ENCODE measurements around the gene ABHD11.
"Not testable (repeated sequence)": the region's sequence is repeated elsewhere in the genome, so short reads cannot be mapped to it uniquely, and the experiment has no call there.

Gene ABHD11, protein sequence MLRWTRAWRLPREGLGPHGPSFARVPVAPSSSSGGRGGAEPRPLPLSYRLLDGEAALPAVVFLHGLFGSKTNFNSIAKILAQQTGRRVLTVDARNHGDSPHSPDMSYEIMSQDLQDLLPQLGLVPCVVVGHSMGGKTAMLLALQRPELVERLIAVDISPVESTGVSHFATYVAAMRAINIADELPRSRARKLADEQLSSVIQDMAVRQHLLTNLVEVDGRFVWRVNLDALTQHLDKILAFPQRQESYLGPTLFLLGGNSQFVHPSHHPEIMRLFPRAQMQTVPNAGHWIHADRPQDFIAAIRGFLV

DNA sequence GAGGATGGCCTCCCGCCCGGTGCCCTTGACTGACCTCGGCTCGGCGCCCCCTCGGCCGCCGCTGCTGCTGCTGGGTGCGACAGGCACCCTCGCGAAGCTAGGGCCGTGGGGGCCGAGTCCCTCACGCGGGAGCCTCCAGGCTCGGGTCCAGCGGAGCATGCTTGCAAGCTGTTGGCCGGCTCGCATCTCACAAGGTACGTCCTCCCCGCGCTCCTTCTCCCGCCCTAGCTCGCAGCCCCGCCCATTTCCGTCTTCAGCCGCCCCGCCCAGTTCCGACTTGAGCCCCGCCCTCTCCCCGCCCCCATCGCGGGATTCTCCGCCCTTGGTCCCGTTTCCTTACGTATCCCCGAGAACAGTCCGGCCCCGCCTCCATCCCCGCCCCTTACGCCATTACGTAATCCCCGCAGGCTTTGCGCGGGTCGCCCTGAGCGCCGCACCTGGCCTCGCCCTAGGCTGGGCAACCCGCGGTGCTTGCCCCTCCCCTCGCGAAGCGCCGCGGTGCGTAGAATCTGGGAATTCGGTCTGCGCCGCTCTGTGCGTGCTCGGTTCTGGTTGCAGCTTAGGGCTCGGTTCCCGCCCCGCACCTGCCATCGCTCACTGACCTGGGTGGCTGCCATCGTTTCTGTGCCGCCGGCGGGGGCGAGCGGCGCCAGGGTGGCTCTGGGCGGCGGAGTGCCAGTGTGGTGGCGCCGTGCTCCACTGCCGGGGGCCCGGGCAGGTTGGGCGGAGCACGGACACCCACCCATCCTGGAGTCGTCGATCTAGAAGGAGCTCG, at the start of gene ABHD11:
Gene ABHD11, minus strand, starts transcription at position 191 of the 775 bp plus-strand sequence. Its CDS starts 32 bp downstream, at position 159.
- DNase-seq (ENCODE audit: low read depth, low spot score) = peak; percentile 97

DNA sequence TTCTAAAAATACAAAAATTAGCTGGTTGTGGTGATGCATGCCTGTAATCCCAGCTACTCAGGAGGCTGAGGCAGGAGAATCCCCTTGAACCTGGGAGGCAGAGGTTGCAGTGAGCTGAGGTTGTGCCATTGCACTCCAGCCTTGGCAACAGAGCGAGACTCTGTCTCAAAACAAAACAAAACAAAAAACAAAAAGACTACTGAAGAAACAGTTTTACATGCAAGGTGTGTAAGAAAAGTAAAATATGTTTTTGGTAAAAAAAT, 49.1 kb upstream of the ABHD11 start:
- DNase-seq (ENCODE audit: low read depth, low spot score) = not testable (repeated sequence)

DNA sequence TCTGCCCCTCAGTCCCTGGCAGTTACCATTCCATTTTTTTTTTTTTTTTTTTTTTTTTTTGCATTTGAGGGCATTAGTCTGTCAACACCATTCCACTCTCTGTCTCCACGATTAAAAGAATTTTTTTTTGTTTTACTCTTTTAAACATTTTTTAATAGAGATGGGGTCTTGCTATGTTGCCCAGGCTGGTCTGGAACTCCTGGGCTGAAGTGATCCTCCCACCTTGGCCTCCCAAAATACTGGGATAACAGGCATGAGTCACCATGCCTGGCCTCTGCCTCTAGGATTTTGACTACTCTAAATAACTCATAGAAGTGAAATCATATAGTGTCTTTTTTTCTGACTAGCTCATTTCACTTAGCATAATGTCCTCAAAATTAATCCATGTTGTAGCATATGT, 48.0 kb upstream of the ABHD11 start:
- DNase-seq (ENCODE audit: low read depth, low spot score) = no peak

DNA sequence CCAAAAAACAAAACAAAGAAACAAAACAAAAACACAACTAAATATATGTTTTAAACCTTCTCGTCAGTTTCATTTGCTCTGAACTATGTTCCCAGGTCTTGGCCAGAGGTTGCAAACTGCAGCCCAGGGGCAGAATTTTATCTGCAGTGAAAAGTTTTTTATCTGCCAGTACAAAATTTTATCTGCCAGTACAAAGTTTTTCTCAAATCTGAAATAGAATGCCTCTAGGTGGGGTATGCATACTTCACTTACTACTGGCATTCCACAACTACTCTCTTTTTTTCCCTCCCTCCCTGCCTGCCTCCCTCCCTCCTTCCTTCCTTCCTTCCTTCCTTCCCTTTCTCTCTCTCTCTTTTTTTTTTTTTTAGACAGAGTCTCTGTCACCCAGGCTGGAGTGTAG, 40.9 kb upstream of the ABHD11 start:
- no peak for DNase-seq (ENCODE audit: low read depth, low spot score)

DNA sequence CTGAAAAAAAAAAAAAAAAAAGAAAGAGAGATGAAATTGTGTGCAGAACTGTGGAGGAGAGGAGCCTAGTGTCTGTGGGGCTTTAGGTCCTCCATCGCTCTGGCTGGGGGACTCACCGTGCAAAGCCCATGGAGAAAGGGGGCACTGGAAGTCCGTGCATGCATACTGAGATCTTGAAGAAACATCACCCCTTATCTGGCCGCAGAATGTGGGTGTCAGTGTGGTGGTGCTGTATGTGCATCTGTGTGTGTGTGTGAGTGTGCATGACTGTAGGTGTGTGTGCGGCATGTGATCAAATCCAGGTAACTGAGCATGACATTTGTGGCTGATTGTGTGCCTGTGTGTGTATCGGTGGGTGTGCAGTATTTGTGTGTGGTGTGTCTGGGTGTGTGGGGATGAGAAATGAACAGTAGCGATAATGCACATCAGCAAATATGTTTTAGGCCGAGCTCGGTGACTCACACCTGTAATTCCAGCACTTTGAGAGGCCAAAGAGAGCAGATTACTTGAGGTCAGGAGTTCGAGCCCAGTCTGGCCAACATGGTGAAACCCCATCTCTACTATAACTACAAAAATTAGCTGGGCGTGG, 40.3 kb upstream of the ABHD11 start:
- DNase-seq (ENCODE audit: low read depth, low spot score) = no peak

DNA sequence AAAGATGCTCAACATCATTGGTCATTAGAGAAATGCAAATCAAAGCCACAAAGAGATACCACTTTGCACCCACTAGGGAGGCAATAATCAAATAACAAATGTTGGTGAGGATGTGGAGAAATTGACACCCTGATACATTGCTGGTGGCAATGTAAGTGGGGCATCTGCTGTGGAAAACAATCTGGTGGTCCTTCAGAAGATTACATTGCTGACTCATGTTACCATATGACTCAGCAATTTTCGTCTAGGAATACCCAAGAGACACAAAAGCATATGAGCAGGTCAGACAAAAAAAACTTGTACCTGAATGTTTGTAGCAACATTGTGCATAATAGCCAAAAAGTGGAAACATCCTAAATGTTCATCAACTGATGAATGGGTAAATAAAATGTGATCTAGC, 36.3 kb upstream of the ABHD11 start:
- no peak for DNase-seq (ENCODE audit: low read depth, low spot score)

DNA sequence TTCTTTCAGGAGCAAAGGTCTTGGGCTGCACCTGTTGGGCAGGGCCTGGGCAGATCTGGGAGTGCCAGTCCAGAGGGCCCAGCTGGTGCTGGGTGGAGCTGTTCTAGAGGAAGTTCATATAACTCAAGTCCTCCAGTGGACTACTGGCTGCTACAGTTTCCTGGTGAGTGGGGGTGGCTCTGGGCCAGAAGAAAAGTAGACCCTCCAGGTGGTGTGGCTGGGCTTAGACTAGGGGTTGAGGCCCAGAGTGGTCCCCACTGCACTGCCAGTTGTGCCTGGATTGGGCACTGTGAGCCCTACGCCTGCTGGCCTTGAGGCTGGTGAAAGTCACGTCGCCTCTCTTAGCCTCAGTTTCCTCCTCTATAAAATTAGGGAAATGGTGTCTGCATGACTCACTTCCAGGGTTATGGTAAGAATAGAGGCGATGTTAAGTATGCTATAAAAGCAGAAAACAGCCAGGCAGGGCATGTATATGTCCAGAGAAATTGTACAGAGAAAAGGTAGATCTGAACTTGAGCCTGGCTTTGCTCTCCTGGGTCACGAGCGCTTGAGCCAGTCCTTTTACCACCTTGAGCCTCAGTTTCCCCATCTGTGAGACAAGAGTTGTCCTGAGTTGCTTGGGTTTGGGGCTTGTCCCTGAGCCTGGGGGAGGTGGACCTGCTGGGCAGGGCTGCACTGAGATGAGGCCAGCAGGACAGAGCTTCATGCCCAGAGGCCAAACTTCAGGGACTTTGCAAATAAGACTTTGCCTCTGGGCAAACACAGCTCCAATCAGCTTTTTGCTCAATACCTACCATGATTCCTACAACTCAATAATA, 35.3 kb upstream of the ABHD11 start:
- no peak for DNase-seq (ENCODE audit: low read depth, low spot score)

DNA sequence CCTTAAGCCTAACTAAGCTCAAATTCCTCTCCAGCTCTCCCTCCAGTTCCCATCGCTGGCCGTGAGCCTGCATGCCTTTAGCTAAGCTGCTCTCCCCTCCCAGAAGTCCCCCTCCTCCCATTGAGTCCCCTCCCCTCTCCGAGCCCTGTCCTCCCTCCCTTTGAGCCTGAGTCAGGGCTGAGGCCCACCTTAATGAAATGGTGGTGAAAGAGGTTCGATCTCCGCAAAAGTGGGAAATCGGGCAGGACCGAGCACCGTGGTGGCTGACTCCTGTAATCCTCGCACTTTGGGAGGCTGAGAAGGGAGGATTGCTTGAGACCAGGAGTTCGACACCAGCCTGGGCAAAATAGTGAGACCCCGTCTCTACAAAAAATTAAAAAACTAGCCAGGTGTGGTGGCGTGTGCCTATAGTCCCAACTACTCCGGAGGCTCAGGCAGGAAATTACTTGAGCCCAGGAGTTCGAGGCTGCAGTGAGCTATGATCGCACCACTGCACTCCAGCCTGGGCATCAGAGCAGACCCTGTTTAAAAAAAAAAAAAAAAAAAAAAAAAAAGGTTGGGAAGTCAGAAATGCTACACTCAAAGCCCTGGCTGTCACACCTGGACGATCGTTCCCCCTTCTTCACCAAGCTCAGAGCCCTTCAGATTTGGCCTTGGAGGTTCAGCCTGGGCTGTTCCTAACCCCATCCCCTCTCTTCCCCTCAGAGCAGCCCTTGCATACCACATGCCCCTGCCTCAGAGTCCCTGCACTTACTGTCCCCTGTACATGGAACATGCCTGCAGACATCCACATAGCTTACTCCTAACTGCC, 32.5 kb upstream of the ABHD11 start:
- DNase-seq (ENCODE audit: low read depth, low spot score) = no peak

DNA sequence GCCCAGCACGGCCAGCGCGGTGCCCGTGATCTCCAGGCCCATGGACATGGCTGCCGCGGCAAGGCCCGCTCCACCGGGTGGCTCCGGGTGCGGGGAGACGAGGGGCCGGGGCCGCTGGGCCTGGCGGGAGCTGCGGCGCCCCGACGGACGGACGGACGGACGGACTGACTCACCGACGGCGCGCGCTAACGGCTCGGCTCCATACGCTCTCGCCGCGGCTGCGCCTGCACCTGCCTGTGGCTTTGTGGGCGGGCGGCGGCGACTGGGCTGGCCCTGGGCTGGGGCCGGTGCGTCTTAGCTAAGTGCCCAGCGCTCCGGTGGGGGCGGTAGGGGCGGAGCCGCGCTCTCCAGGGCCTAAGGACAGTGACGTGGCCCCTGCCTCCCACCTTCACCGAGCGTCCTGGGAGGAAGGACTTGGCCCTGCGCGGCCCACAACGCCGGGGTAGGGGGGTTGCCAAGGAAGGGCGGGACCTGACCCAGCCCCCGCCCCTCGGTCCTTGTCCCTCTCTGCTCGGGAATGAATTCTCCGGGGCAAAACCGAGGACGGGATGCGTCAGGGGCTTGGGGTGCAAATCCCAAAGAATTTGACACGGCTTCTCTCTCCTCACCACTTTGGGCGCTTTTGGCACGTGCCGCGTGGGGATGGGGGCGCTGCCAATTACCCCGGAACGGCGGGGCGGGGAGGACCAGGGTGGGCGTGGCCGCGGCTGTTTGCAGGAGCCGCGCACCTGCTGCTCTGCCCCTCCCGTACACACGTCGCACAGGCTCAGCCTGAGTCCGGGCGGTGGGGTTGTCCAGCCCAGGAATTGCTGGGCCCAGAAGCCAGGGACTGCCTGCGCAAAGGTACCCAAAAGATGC, 31.6 kb upstream of the ABHD11 start, which contains the start of gene CLDN3:
Gene CLDN3, minus strand, starts transcription at position 269 of the 858 bp plus-strand sequence. Its CDS starts 221 bp downstream, at position 48.
- DNase-seq (ENCODE audit: low read depth, low spot score) = no peak

DNA sequence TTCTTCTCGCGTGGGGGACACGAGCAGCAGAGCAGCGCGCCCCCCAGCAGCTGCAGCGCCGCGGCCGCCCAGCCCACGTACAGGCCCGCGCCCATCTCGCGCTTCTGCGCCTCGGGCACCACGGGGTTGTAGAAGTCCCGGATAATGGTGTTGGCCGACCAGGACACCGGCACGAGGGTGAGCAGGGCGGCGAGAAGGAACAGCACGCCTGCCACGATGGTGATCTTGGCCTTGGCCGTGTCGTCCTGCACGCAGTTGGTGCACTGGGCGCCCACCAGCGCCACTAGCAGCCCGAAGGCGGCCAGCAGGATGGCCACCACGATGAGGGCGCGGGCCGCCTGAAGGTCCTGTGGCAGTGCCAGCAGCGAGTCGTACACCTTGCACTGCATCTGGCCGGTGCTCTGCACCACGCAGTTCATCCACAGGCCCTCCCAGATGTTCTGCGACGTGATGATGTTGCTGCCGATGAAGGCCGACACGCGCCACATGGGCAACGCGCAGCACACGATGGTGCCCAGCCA, 30.9 kb upstream of the ABHD11 start:
- no peak for DNase-seq (ENCODE audit: low read depth, low spot score)

DNA sequence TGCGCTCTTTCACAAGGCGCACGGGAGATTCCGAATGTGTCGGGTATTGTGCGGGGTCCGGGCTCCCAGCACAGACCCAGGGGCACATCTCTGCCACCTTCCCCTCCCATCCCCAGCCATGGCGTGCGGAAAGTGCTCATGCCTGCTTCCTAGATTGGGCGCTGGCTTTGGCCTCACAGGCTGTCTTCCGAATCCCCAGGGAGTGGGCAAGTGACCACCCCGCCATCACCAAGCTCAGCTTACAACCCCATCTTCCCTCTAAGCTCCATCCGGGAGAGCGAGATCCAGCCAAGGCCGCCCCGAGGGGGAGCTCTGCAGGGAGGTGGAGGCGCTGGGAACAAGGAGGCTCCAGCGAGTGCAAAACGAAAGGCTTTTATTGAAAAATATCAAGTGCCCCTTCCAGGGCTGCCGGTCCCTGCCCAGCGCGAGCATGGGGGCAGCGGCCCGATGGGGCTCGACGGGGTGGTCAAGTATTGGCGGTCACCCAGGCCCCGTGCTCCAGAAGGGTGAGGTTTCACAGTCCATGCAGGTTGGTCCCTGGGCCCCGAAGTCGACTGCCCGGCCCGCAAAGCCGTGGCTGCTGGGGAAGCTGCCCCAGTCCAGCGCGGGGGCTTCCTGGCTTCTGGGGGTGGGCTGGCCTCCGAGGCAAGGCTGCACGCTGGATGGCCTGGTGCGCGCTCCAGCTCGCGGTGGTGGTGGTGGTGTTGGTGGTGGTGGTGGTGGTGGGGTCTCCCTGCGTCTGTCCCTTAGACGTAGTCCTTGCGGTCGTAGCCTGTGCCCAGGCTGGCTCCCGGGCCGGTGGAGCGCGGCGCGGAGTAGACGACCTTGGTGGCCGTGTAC, 30.3 kb upstream of the ABHD11 start:
- DNase-seq (ENCODE audit: low read depth, low spot score) = no peak

DNA sequence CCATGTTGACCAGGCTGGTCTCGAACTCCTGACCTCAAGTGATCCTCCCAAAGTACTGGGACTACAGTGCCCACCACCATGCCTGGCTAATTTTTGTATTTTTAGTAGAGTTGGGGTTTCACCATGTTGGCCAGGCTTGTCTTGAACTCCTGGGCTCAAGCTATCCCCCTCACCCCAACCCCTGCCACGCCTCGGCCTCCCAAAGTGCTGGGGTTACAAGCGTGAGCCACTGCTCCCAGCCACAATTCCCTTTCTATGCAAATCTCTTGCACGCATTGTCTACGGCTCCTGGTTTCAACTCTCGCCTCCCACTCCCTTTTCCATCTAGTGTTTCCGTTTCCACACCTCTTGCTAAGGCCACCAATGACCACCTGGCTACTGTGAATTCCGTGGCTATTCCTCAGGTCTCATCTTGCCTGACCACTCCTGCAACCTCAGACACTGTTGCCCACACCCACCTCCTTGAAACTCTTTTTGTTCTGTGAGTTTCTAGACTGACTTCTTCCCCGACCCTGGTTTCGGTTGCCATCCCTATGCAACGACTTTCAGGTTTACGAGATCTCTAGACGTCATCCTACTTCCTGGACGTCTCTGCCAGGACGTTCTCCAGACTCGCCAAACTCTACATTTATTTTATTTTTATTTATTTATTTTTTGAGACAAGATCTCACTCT, 28.1 kb upstream of the ABHD11 start:
- DNase-seq (ENCODE audit: low read depth, low spot score) = no peak

DNA sequence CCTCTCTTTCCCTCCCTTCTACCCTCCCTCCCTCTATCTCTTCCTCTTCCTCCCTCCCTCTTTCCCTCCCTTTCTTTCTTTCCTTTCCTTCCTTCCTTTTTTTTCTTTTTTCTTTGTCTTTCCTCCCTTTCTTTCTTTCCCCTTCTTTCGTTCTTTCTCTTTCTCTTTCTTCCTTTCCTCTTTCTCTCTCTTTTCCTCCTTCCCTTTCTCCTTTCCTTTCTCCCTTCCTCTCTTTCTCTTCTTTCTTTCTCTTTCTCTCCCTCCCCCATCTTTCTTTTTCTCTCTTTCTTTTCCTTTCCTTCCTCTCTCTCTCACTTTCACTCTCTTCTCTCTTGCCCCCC, 24.0 kb upstream of the ABHD11 start:
- DNase-seq (ENCODE audit: low read depth, low spot score) = no peak

DNA sequence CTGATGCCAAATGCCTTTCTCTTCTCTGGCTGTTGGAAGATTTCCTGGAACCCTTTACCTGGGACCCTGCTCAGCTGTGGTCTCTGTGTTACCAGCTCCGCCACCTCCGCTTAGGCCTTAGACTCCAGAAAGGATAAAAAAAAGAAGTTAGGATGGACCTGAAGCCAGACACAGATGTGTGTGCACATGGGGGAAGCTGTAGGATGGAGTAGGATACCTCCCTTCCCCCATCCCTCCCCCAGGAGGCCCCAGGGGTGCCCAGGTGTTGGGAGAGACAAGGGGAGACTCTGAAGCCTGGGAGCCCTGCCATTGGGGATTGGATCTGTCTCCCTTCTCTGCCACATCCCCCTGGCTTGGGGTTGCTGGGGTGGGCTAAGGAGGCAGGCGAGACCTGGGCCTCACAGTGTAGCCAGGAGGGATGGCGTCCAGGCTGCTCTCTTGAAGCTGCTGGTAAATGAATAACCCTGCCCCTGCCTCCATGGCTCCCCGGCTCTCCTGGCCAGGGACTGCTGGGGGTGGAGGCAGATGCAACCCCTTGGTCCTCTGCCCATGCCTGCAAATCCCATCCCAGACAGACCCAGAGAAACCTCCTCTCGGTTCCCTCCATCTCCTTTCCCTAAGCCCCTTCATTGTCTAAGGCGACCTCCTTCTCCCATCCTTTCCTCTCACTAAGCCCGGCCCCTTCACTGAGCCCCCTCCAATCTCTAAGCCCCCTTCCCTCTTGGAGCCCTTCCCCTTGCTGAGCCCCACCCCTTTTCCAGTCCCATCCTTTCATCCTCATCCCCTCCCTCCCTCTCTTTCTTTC, 23.5 kb upstream of the ABHD11 start:
- DNase-seq (ENCODE audit: low read depth, low spot score) = no peak

DNA sequence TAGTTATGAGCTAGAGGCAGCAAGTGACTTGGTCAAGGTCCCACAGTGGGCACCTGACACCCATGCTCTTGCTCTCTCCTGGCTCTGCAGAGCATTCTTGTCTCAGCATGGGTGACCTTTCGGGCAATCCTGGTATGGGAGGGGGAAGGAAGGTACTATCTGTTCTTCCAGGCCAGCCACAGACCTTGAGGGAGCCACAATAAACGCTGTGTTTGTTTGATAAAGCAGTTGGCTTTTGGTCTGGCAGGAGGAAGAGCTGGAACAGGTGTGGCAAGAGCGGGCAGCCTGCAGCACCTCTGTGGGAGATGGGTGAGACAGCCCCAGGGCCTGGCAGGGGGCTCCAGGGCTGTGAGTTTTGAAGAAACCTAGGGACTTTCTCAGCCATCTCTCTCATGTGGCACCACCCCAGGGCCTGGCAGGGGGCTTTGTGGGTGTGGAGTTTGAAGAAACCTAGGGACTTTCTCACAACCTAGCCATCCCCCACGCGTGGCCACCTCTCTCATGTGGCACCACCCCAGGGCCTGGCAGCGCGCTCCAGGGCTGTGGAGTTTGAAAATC, 20.1 kb upstream of the ABHD11 start:
- no peak for DNase-seq (ENCODE audit: low read depth, low spot score)

DNA sequence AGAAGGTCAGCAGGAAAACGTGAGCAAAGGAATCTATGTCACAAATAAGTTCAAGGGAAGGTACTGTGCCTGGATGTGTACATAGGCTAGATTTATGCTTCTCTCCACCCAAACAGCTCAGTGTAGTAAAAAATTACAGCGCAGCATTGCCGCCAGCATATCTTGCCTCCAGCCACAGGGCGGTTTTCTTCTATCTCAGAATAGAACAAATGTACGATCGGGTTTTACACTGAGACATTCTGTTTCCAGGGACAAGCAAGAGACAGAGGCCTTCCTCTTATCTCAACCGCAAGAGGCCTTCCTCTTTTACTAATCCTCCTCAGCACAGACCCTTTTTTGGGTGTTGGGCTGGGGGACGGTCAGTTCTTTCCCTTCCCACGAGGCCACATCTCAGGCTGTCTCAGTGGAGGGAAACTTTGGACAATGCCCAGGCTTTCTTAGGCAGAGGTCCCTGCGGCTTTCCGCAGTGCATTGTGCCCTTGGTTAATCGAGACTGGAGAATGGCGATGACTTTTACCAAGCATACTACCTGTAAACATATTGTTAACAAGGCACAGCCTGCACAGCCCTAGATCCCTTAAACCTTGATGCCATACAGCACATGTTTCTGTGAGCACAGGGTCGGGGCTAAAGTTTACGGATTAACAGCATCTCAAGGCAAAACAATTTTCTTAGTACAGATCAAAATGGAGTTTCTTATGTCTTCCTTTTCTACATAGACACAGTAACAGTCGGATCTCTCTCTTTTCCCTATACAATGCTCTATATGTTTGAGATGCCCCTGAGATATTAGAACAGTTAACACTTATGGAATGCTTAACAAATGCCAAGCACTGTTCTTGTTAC, 11.6 kb upstream of the ABHD11 start:
- no peak for DNase-seq (ENCODE audit: low read depth, low spot score)

DNA sequence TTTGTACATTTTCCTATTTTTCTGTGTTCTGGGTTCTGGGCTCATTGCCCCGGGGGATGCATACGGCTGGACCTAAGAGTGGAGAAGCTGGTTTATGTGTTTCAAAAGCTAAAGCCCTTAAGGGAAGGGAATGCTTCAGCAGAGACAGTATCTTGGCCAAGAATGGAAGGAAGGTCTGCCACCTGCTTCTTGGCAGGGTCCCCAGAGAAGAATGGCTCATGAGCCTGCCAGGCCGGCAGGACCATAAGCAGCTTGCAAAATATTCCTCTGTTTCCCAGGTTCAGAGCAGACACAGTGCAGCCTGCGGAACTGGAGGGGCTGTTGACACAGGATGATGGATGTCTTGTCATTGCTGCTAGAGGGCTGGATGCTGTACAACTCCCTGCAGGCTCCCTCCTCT, 7.8 kb upstream of the ABHD11 start:
- DNase-seq (ENCODE audit: low read depth, low spot score) = no peak

Measured in activated naive CD8-positive, alpha-beta T cell treated with anti-CD3 and anti-CD28 coated beads, Interleukin-2, amount 50 U/mL, for 16 hours (primary cell).